Epithelial cell of proximal tubule (primary cell): Measurements from ENCODE around the gene HLCS. TPM values are rescaled to one million over a fixed set of nuclear protein-coding genes. Genes with fewer than 3 reads are reported as not detected.
A peak's percentile ranks its signal among the peaks of the same experiment; 100 is the strongest.

Source experiments
- DNase-seq: peaks from one replicate; pipeline ENCODE4 v3.0.0-alpha.2; 2011; ENCODE audit warnings: low read depth
- H3K4me3 ChIP-seq: 2 replicates; pipeline ENCODE4 v1.5.1; 2011; ENCODE audit warnings: low read depth, mild to moderate bottlenecking, low read length
- CTCF ChIP-seq: conservative IDR thresholded peaks from 2 replicates; pipeline ENCODE4 v1.5.1; 2012; ENCODE audit warnings: low read depth, mild to moderate bottlenecking, low read length
- total RNA-seq: library from RNA; depleted of rRNA; stranded (reverse); fragments of >200 nt; gene quantifications from 2 replicates; pipeline ENCODE4 v1.2.3, GENCODE V29; 2015

The HLCS gene
- total RNA-seq, 1 donor from 2014 or later, result 21.0 TPM

DNA sequence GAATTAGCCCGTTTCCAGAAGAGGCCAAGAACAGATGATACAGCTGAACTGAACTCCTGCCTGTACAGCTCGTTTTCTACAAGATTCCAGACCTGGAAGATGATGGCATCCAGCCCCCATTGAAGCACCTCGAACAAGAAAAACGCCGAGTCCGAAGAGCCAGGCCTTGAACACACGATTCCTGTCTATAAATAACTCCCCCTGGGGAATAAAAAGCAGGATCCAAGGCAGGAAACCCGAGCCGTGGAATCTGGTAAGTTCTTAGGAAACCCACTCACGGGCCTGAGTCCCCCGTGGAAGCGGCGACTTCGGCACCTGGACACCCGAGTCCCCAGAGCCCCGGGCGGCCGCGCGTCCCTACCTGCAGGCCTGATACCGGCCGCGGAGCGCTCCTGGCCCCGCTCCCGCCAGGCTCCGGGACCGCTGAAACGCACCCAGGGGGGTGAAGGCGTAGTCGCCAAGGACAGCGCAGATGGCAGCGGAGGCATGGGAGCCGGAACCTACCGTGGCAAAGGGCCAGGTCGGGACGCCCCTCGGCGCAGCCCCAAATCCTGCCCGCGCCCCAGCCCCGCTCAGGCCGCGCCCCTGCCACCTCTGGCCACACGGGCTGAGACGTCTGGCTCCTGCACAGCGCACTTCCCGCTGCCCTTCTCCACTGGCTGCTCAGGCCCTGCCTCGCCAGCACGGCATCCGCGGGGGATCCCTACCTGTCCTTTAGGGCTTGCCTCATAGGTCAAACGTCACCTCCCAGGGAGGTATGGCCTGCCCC, 14.0 kb upstream of the HLCS start:
- no peak for DNase-seq
- TF ChIP-seq CTCF, result no peak
- H3K4me3 ChIP-seq, result peak overlapping the region; percentile 63

DNA sequence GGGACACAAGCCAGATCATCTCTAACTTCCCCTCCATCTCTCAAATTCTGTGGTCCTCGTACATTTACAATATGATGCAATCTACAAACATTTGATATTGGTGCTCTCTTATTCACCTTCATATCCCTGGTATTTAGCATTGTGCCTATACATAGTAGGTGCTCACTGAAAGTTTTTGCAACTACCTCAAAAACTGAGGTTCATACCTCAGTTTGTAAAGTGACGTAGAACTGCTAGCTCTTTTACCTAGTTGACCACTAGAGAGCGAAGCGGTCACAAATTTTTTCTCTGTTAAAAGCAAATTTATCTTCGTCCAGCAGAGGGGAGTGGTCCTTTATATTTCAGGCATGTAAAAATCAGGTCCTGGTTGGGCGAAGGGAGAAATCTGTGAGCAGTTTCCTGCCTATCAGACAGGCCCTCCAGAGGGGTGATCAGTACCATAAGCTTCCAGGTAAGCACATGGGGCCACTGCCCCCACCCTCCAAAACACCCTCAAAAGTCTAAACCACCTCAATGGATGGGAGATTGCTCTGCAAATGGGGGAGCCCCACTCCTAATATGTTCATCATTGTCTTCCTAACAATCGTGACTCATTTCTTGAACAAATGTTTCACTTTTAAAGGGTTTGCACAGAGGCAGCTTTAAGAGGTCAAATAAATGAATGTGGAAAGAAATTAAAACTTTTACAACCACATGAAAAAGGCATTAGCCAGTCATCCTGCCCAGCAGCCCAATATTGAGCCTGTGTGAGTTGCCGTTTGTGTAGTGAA, 10.6 kb upstream of the HLCS start:
- peak; percentile 71 for TF ChIP-seq CTCF
- DNase-seq, result peak; percentile 38
- no peak overlapping the region for H3K4me3 ChIP-seq

DNA sequence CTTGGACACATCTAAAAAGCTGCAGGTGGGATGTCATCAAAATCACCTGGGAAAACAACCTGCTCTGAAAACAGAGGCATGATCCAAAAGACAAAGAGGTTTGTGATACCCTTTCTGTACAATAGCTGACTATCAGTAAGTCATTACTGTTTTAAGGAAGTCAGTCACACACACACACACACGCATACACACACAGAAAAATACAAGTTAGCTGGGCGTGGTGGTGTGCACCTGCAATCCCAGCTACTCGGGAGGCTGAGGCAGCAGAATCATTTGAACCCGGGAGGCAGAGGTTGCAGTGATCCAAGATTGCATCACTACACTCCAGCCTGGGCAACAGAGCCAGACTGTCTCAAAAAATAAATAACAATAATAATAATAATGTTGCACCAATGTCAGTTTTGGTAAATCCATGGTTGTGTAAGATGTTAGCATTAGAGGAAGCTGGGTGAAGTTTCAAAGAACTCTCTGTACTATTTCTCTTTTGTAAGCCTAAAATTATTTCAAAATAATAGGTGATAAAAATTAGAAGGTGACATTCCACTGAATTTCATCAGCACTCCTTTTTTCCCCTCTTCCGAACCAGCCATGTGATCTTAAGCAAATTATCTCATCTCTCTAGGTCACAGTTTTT, 9.9 kb upstream of the HLCS start:
- DNase-seq, result no peak
- no peak for TF ChIP-seq CTCF
- no peak overlapping the region for H3K4me3 ChIP-seq

GRCh38 chr21:36974851-36975192, 8.4 kb upstream of the HLCS start:
- TF ChIP-seq CTCF, result no peak
- DNase-seq, result no peak
- no peak overlapping the region for H3K4me3 ChIP-seq

DNA sequence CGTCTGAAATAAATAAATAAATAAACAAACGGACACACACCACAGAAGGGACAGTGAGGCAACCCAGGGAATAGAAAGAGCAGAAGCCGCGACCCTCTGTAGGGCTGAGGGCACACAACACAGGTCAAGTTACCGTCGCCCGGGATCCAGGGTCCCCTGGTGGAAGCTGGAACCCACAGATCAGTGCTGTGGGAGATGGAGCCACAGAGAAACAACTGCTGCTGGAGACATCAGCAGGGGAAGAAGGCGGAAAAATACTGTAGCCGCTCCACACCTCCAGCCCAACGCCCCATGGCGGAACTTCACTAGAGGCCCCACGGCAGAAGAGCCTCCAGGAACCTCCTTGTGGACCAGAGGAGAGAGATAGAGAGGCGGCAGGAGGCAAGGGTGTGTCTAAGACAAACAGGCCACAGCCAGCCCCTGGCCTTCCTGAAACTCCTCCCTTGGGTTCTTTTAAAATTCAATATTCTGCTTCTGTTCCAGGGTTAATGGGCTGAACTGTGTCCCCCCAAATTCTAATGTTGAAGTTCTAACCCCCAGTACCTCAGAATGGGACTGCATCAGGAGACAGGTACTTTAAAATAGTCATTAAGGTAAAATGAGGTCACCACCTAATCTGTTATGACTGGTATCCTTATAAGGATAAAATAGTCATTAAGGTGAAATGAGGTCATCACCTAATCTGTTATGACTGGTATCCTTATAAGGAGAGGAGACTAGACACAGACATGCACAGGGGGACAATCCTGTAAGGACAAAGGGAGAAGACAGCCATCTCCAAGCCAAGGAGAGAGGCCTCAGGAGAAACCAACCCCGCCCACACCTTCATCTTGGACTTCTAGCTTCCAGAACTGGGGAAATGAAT, 7.7 kb upstream of the HLCS start:
- H3K4me3 ChIP-seq, result no peak overlapping the region
- no peak for TF ChIP-seq CTCF
- no peak for DNase-seq

- DNase-seq, result no peak
- no peak for TF ChIP-seq CTCF
- H3K4me3 ChIP-seq, result no peak overlapping the region
These were observed 2.5 kb upstream of the HLCS start for GRCh38 chr21:36968976-36969375.
